Heart left ventricle (tissue), 16 donors: Measurements from ENCODE around the gene HIBADH. TPM values are rescaled to one million over a fixed set of nuclear protein-coding genes. Genes with fewer than 3 reads are reported as not detected.

Source experiments
- ATAC-seq, 4 donors: fragments of 200-7000 bp; cut with Tn5 transposase; one replicate each; pipeline ENCODE4 v1.9.1; 2020 to 2022; ENCODE audit warnings: moderate library complexity in 4 of 4, mild to moderate bottlenecking in 3 of 4, moderate number of reproducible peaks in 1 of 4
- DNase-seq, 5 donors: peaks; one replicate each; pipeline ENCODE4 v3.0.0-alpha.2; 2020
- H3K27ac ChIP-seq, 12 donors: fragments of 200-600 bp; sonication (generic) in 4 of 12; one replicate each; pipeline versions ENCODE4 v1.5.0 to v1.8.0; 2016 to 2022; ENCODE audit warnings: mild to moderate bottlenecking in 2 of 12
- H3K27me3 ChIP-seq, 9 donors: fragments of 200-600 bp; sonication (generic) in 2 of 9; one replicate each; pipeline versions ENCODE4 v1.5.1 to v1.8.0; 2016 to 2022; ENCODE audit warnings: mild to moderate bottlenecking in 3 of 9
- H3K36me3 ChIP-seq, 9 donors: fragments of 200-600 bp; sonication (generic) in 2 of 9; one replicate each; pipeline versions ENCODE4 v1.5.0 to v1.8.0; 2018 to 2022; ENCODE audit warnings: mild to moderate bottlenecking in 2 of 9
- H3K4me1 ChIP-seq, 12 donors: fragments of 200-600 bp; sonication (generic) in 4 of 12; one replicate each; pipeline versions ENCODE4 v1.5.0 to v1.8.0; 2016 to 2022; ENCODE audit warnings: mild to moderate bottlenecking in 3 of 12
- H3K4me3 ChIP-seq, 12 donors: fragments of 200-600 bp; sonication (generic) in 4 of 12; one replicate each; pipeline versions ENCODE4 v1.5.0 to v1.8.0; 2017 to 2022; ENCODE audit warnings: mild to moderate bottlenecking in 9 of 12, moderate library complexity in 4 of 12
- H3K9me3 ChIP-seq, 12 donors: fragments of 200-600 bp; sonication (generic) in 4 of 12; one replicate each; pipeline versions ENCODE4 v1.5.0 to v1.8.0; 2016 to 2022; ENCODE audit warnings: mild to moderate bottlenecking in 1 of 12
- POLR2A ChIP-seq, 2 donors: fragments of 450-650 bp; IDR thresholded peaks; one replicate each; pipeline ENCODE4 v1.6.1; 2017; ENCODE audit warnings: antibody characterized with exemption in 2 of 2, mild to moderate bottlenecking in 2 of 2, moderate library complexity in 2 of 2
- WGBS, 4 donors: extraction: QIAGEN DNeasy Blood & Tissue Kit in 2 of 4; methylation state at CpG; one replicate each; pipeline versions ENCODE4 v1.1.5 to v1.1.7; 2013 to 2018; 5-methylcytosine and 5-hydroxymethylcytosine counted together
- intact Hi-C, 10 donors: fragments of 100-400 bp; cut with DNase I; formaldehyde crosslinking; loops; one replicate each; pipeline versions ENCODE4 v1.11.1 to v1.14.2; 2022
- polyA plus RNA-seq, 2 donors: library from polyadenylated mRNA; stranded (reverse); fragments of 200-250 nt; gene quantifications; one replicate each; pipeline ENCODE4 v1.2.3, GENCODE V29; 2013
- total RNA-seq, 9 donors: library from RNA; depleted of rRNA in 2 of 9; stranded (reverse); fragments of >200 nt in 2 of 9; fragmentation: NEBNext Ultra II Directional in 3 of 9; extraction: Animal tissue kit (Norgen Biotek cat#: 25700) in 3 of 9; gene quantifications; one replicate each; pipeline versions ENCODE4 v1.1.0 to v1.2.4, GENCODE V29; 2016 to 2023
- TF ChIP-seq, protein P1 (sequence below), 12 donors: fragments of 200-600 bp; sonication (generic) in 4 of 12; IDR thresholded peaks; one replicate each; pipeline versions ENCODE4 v1.5.0 to v1.8.0; 2018 to 2022; ENCODE audit warnings: antibody characterized with exemption in 12 of 12, mild to moderate bottlenecking in 5 of 12
- donor health status: ischemic (EF 13 %, LVEDD 7.1; RV severe dilation, severe dysfunction).
- donor health status: healthy with polysubstance abuse.
- donor health status: DM: no; HTN: yes; CAD: no.
- donor health status: DM: no; HTN: no; CAD: no.
- donor health status: ischemic (EF 25% LVEDD 6.9; RV normal size, moderate dysfunction).
- donor health status: ischemic (EF 25% LVEDD 5.7; RV mildly dilated, moderate dysfunction).
- donor health status: healthy.
- donor health status: DM: yes; HTN: yes; CAD: no.
- donor health status: ischemic (EF 35%, LVEDD 5.7; RV mildly dilated, moderate dysfunction).
- donor health status: nonischemic (EF 11% LVEDD 7.7; RV severe dilation, severe dysfunction).
- donor health status: DM: yes; HTN: yes; CAD: no.
- donor health status: PGD.
- donor health status: ischemic (EF 29% LVEDD 5.4; RV normal size, mild dysfunction).
- donor health status: nonischemic (EF 23%, LVEDD 6.1; RV moderate dilation, normal function).

HIBADH gene
- total and polyA plus RNA-seq, 11 donors: 34.4 to 107 (median 69.3) TPM

DNA sequence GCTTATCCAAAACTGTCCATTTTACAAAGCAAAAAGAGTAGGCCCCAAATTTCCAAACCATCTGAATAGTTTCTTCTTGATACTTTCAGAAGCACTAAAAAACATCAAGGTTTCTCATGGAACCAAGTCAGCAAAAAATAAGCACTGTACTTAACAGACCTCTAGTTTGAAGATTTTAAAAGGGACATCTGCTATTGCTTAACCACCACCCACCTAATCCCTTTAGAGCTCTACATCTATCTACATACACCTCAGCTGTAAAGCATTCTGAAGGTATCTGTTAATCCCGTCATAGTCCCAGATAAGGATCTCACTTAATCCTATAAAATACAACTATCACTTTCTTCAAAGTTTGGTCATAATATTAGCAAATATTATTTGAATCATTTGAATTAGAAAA is 72.3 kb downstream of the HIBADH start:
- Histone ChIP-seq H3K36me3 (peaks cover 0 to 6% (median 0%) of the 10 kb centered on the region in 9 donors), H3K27me3 (no peaks in the 10 kb centered on the region), H3K4me1 (no peaks in the 10 kb centered on the region), H3K27ac (no peak overlapping the region), H3K4me3 (no peak overlapping the region), H3K9me3 (no peaks in the 10 kb centered on the region)
- intact Hi-C loops: no loop called here
- no peak for TF ChIP-seq POLR2A (IDR thresholded peaks at IDR 0.05)
- TF ChIP-seq, protein P1, sequence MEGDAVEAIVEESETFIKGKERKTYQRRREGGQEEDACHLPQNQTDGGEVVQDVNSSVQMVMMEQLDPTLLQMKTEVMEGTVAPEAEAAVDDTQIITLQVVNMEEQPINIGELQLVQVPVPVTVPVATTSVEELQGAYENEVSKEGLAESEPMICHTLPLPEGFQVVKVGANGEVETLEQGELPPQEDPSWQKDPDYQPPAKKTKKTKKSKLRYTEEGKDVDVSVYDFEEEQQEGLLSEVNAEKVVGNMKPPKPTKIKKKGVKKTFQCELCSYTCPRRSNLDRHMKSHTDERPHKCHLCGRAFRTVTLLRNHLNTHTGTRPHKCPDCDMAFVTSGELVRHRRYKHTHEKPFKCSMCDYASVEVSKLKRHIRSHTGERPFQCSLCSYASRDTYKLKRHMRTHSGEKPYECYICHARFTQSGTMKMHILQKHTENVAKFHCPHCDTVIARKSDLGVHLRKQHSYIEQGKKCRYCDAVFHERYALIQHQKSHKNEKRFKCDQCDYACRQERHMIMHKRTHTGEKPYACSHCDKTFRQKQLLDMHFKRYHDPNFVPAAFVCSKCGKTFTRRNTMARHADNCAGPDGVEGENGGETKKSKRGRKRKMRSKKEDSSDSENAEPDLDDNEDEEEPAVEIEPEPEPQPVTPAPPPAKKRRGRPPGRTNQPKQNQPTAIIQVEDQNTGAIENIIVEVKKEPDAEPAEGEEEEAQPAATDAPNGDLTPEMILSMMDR (IDR thresholded peaks at IDR 0.05): no peak
- no peak for DNase-seq
- WGBS, 4 donors: 0 to 73% (median 34%) methylated on average over 1 of the region's 1 CpG
- no peak for ATAC-seq

DNA sequence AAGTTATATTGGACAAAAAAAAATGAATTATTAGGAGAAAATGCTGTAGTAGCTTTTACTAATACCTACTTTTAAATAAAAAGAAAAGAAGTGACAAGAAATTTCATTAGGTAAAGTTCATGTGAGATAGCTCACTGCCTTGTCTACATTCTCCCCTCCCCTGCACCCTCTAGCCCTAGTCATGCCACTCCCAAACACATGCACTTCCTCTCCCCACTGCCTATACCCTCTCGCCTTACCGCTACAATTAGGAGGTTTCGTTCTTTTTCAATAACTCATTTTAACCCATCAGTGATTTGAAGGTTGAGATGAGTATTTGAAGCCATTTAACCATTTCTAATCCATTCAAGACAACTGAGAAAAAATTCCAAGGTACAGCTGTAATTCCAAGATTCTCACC is 75.3 kb downstream of the HIBADH start:
- H3K4me1 ChIP-seq: no peaks in the 10 kb centered on the region
- WGBS, 4 donors: 92 to 100% (median 96%) methylated on average over 3 of the region's 3 CpGs

DNA sequence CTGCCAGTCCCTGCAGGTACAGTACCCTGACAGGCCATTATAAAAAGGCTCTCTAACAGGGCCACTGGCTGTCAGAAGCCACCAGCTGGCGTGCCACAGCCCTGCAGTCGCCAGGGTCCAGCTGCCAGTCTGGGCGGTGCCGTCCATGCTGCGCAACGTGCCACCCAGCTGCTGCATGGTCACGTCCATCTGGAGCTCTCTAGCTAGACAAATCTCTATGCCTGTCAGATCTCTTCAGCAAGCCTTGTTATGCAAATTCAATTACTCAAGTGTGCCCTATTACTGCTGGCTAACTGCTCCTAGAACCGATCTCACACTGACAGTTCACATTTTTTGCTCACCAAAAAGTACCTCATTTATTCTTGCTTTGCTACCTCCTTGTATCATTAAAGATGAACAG is 75.9 kb downstream of the HIBADH start:
- no peak overlapping the region for H3K4me3 ChIP-seq
- no peaks in the 10 kb centered on the region for H3K9me3 ChIP-seq
- H3K36me3 ChIP-seq: peaks cover 0 to 3% (median 0%) of the 10 kb centered on the region in 9 donors
- 86 to 91% (median 88%) methylated on average over 8 of the region's 8 CpGs for WGBS, 4 donors
- DNase-seq: peak in 1 of 5 donors; percentile 60
- H3K4me1 ChIP-seq: no peaks in the 10 kb centered on the region
- no peak overlapping the region for H3K27ac ChIP-seq
- H3K27me3 ChIP-seq: no peaks in the 10 kb centered on the region
- intact Hi-C loops: no loop called here
- ATAC-seq: no peak
- no peak for TF ChIP-seq POLR2A (IDR thresholded peaks at IDR 0.05)
- TF ChIP-seq, protein P1 (IDR thresholded peaks at IDR 0.05): no peak

More for the DNA sequence above, 75.3 kb downstream of the HIBADH start:
- TF ChIP-seq, protein P1 (IDR thresholded peaks at IDR 0.05): no peak
- no peak for TF ChIP-seq POLR2A (IDR thresholded peaks at IDR 0.05)
- no peak overlapping the region for H3K27ac ChIP-seq
- intact Hi-C loops: no loop called here
- no peaks in the 10 kb centered on the region for H3K9me3 ChIP-seq
- no peak overlapping the region for H3K4me3 ChIP-seq
- ATAC-seq (no peak), DNase-seq (no peak)
- no peaks in the 10 kb centered on the region for H3K27me3 ChIP-seq
- peaks cover 0 to 6% (median 0%) of the 10 kb centered on the region in 9 donors for H3K36me3 ChIP-seq

DNA sequence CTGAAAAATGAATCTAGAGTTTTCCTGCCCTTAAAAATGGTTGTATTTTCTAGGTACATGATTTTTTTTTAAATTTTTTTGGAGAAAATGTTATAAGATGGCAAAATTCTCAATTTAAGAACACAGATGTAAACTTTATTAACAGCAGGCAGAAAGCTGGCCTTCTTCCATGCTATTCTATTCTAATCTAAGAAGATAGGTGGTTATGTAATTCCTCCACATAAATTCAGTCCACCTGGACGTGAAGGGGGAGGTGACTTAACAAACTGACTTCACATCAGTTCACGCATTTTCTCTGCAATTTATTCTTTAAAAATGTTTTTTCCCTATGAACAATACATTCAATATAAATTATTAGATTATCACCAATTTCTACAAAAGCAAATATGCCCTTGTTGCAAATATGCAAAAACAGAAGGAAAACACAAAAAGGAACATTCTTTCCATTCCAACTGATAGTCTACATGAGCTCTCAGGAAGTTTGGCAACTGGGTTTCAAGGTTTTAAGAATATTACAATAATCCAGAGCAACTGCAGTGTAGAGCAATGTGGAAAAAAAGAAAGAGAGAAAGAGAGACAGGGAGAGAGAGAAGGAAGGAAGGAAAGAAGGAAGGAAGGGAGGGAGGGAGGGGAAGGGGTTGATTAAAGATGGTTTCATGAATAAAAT is 76.8 kb downstream of the HIBADH start:
- ATAC-seq: no peak
- WGBS, 4 donors: 30 to 80% (median 52%) methylated on average over 2 of the region's 2 CpGs
- no peak for TF ChIP-seq POLR2A (IDR thresholded peaks at IDR 0.05)
- TF ChIP-seq, protein P1 (IDR thresholded peaks at IDR 0.05): no peak
- intact Hi-C loops: no loop called here
- H3K36me3 ChIP-seq: no peaks in the 10 kb centered on the region
- no peaks in the 10 kb centered on the region for H3K4me1 ChIP-seq
- no peak for DNase-seq
- no peak overlapping the region for H3K27ac ChIP-seq
- no peaks in the 10 kb centered on the region for H3K9me3 ChIP-seq
- no peak overlapping the region for H3K4me3 ChIP-seq
- no peaks in the 10 kb centered on the region for H3K27me3 ChIP-seq
